ENCODE results near the gene TACC2. TPM values are rescaled to one million over a fixed set of nuclear protein-coding genes. Genes with fewer than 3 reads are reported as not detected.
"Not testable (repeated sequence)": the region's sequence is repeated elsewhere in the genome, so short reads cannot be mapped to it uniquely, and the experiment has no call there.

TACC2 gene
- total RNA-seq, 1 donor from 2014 or later = 11.2 TPM

- DNase-seq (ENCODE audit: low read depth) = no peak
Observed at GRCh38 chr10:122091722-122092121, 102.8 kb downstream of the TACC2 start.

GRCh38 chr10:122093076-122093475, 104.1 kb downstream of the TACC2 start:
- no peak for DNase-seq (ENCODE audit: low read depth)

- DNase-seq (ENCODE audit: low read depth) = not testable (repeated sequence)
Observed at GRCh38 chr10:122096181-122096580, 107.2 kb downstream of the TACC2 start.

GRCh38 chr10:122096705-122097104, 107.7 kb downstream of the TACC2 start:
- no peak for DNase-seq (ENCODE audit: low read depth)

GRCh38 chr10:122097935-122098334, 109.0 kb downstream of the TACC2 start:
- DNase-seq (ENCODE audit: low read depth) = no peak

- DNase-seq (ENCODE audit: low read depth) = no peak
Observed at GRCh38 chr10:122098924-122099323, 110.0 kb downstream of the TACC2 start.

- no peak for DNase-seq (ENCODE audit: low read depth)
Observed at GRCh38 chr10:122099562-122099961, 110.6 kb downstream of the TACC2 start.

- no peak for DNase-seq (ENCODE audit: low read depth)
Observed at GRCh38 chr10:122102146-122102868, 113.3 kb downstream of the TACC2 start.

GRCh38 chr10:122102869-122103525, 114.0 kb downstream of the TACC2 start:
- DNase-seq (ENCODE audit: low read depth) = no peak

GRCh38 chr10:122103592-122103991, 114.6 kb downstream of the TACC2 start:
- no peak for DNase-seq (ENCODE audit: low read depth)

GRCh38 chr10:122108786-122109185, 119.8 kb downstream of the TACC2 start:
- DNase-seq (ENCODE audit: low read depth) = not testable (repeated sequence)

GRCh38 chr10:122112021-122112616, 123.2 kb downstream of the TACC2 start:
- DNase-seq (ENCODE audit: low read depth) = no peak

GRCh38 chr10:122112625-122113160, 123.7 kb downstream of the TACC2 start:
- DNase-seq (ENCODE audit: low read depth) = peak; percentile 93

GRCh38 chr10:122113161-122113944, 124.4 kb downstream of the TACC2 start:
- peak; percentile 47 for DNase-seq (ENCODE audit: low read depth)

GRCh38 chr10:122113945-122114747, 125.2 kb downstream of the TACC2 start:
- DNase-seq (ENCODE audit: low read depth) = no peak

- no peak for DNase-seq (ENCODE audit: low read depth)
Observed at GRCh38 chr10:122115874-122116273, 126.9 kb downstream of the TACC2 start.

- no peak for DNase-seq (ENCODE audit: low read depth)
Observed at GRCh38 chr10:122116331-122116730, 127.4 kb downstream of the TACC2 start.

GRCh38 chr10:122117475-122117874, 128.5 kb downstream of the TACC2 start:
- no peak for DNase-seq (ENCODE audit: low read depth)

- no peak for DNase-seq (ENCODE audit: low read depth)
Observed at GRCh38 chr10:122120008-122120744, 131.2 kb downstream of the TACC2 start.

- DNase-seq (ENCODE audit: low read depth) = peak; percentile 80
Observed at GRCh38 chr10:122121059-122121458, 132.1 kb downstream of the TACC2 start.
